ENCODE measurements around the gene IL24.

IL24 gene

DNA sequence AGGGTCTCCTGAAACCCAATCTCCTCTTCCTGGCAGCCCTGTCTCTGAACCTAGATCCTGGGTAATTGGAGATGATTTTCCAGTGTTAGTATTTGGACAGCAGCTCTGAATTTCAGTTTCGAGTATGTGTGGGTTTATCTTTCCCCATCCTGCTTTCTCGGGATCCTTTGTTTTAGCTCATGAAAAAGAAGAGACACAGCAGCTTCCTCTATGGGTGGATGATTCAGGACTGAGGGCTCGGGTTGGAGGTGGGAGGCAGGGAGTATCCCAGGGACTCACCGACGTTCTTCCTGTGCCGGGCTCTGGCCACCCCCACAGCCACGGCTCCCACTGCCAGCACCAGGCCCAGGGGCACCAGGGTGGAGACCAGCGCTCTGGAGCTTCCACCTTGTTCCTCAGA lies 34.9 kb downstream of the IL24 start:
- Histone ChIP-seq H3K27ac (replicated peaks) (no peak overlapping the region), H3K27me3 (ENCODE audit: insufficient read depth, poor library complexity, severe bottlenecking) (no peaks in the 10 kb centered on the region), H3K4me3 (replicated peaks; ENCODE audit: insufficient read depth, low read length) (no peak overlapping the region)
- no peak for DNase-seq (ENCODE audit: low read depth in 1 of 2, low spot score in 1 of 2)
- TF ChIP-seq SPI1 (IDR thresholded peaks at IDR 0.05; ENCODE audit: borderline replicate concordance, low read depth) (no peak), GABPA (IDR thresholded peaks at IDR 0.05; ENCODE audit: low read depth) (no peak), POLR2AphosphoS5 (IDR thresholded peaks at IDR 0.05; ENCODE audit: low read depth) (no peak)
- TF ChIP-seq, protein P1, sequence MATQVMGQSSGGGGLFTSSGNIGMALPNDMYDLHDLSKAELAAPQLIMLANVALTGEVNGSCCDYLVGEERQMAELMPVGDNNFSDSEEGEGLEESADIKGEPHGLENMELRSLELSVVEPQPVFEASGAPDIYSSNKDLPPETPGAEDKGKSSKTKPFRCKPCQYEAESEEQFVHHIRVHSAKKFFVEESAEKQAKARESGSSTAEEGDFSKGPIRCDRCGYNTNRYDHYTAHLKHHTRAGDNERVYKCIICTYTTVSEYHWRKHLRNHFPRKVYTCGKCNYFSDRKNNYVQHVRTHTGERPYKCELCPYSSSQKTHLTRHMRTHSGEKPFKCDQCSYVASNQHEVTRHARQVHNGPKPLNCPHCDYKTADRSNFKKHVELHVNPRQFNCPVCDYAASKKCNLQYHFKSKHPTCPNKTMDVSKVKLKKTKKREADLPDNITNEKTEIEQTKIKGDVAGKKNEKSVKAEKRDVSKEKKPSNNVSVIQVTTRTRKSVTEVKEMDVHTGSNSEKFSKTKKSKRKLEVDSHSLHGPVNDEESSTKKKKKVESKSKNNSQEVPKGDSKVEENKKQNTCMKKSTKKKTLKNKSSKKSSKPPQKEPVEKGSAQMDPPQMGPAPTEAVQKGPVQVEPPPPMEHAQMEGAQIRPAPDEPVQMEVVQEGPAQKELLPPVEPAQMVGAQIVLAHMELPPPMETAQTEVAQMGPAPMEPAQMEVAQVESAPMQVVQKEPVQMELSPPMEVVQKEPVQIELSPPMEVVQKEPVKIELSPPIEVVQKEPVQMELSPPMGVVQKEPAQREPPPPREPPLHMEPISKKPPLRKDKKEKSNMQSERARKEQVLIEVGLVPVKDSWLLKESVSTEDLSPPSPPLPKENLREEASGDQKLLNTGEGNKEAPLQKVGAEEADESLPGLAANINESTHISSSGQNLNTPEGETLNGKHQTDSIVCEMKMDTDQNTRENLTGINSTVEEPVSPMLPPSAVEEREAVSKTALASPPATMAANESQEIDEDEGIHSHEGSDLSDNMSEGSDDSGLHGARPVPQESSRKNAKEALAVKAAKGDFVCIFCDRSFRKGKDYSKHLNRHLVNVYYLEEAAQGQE (IDR thresholded peaks at IDR 0.05; ENCODE audit: insufficient replicate concordance, low read depth): no peak
- TF ChIP-seq, protein P2, sequence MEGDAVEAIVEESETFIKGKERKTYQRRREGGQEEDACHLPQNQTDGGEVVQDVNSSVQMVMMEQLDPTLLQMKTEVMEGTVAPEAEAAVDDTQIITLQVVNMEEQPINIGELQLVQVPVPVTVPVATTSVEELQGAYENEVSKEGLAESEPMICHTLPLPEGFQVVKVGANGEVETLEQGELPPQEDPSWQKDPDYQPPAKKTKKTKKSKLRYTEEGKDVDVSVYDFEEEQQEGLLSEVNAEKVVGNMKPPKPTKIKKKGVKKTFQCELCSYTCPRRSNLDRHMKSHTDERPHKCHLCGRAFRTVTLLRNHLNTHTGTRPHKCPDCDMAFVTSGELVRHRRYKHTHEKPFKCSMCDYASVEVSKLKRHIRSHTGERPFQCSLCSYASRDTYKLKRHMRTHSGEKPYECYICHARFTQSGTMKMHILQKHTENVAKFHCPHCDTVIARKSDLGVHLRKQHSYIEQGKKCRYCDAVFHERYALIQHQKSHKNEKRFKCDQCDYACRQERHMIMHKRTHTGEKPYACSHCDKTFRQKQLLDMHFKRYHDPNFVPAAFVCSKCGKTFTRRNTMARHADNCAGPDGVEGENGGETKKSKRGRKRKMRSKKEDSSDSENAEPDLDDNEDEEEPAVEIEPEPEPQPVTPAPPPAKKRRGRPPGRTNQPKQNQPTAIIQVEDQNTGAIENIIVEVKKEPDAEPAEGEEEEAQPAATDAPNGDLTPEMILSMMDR (IDR thresholded peaks at IDR 0.05; ENCODE audit: insufficient read depth, low read length): no peak

DNA sequence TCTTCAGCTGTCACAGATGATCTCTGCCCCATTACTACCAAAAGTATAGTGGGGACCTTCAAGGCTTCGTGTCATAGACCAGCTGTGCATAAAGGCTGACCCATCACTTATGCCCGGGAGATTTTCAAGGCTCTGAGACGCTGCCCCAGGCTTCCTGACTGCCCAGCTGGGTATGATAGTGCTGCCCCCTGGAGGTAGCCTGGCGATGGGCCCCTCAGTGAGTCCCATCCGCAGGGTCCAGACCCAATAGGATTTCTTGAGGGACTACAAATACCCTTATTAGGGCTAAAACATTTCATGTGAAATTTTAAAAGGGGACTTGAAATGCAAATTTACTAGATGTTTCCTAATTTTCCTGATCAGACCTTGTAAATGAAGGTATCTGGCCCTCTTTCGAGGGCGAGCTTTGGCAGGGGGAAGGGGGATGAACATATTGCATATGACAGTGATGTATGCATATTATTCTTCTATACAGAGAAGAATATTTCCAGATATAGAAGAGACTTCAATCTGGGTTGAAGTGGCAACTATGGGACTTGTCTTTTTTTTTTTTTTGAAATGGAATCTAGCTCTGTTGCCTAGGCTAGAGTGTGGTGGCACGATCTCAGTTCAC lies 36.2 kb downstream of the IL24 start:
- TF ChIP-seq, protein P2 (IDR thresholded peaks at IDR 0.05; ENCODE audit: insufficient read depth, low read length): peak; percentile 63
- no peak for TF ChIP-seq POLR2AphosphoS5 (IDR thresholded peaks at IDR 0.05; ENCODE audit: low read depth)
- TF ChIP-seq, protein P1 (IDR thresholded peaks at IDR 0.05; ENCODE audit: insufficient replicate concordance, low read depth): no peak
- H3K27me3 ChIP-seq (ENCODE audit: insufficient read depth, poor library complexity, severe bottlenecking): no peaks in the 10 kb centered on the region
- DNase-seq (ENCODE audit: low read depth in 1 of 2, low spot score in 1 of 2): peak in 1 of 2 experiments; percentile 54
- H3K4me3 ChIP-seq (replicated peaks; ENCODE audit: insufficient read depth, low read length): no peak overlapping the region
- no peak overlapping the region for H3K27ac ChIP-seq (replicated peaks)

DNA sequence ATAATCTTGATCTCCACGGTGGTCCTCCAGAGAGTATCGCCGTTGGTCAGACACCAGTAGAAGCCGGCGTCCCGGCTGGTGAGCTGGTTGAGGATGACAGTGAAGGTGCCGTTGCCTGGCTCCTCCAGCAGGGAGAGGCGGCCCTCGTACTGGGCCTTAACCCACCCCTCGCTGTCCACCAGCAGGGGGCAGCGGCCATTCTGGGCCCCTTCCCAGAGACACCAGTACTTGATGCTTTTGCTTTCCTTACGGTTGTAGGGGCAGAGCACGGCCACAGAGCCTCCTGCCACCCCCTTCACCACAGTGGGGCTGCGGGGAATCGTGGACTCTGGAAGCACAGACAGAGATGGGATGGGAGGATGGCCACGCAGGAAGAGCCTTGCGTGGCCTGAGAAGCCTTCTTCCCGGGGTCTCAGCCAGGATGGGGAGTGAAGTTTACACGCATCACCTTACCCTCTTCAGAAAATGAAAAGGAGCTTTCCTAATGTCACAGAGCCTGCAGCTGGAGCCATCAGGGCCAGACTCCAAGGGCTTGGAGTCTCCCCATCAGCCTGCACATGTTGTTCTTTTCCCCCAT lies 38.3 kb downstream of the IL24 start:
- TF ChIP-seq, protein P2 (IDR thresholded peaks at IDR 0.05; ENCODE audit: insufficient read depth, low read length): peak; percentile 59
- TF ChIP-seq SPI1 (IDR thresholded peaks at IDR 0.05; ENCODE audit: borderline replicate concordance, low read depth): no peak
- no peaks in the 10 kb centered on the region for H3K27me3 ChIP-seq (ENCODE audit: insufficient read depth, poor library complexity, severe bottlenecking)
- DNase-seq (ENCODE audit: low read depth in 1 of 2, low spot score in 1 of 2): peak in 1 of 2 experiments; percentile 42
- H3K4me3 ChIP-seq (replicated peaks; ENCODE audit: insufficient read depth, low read length): no peak overlapping the region
- no peak overlapping the region for H3K27ac ChIP-seq (replicated peaks)

DNA sequence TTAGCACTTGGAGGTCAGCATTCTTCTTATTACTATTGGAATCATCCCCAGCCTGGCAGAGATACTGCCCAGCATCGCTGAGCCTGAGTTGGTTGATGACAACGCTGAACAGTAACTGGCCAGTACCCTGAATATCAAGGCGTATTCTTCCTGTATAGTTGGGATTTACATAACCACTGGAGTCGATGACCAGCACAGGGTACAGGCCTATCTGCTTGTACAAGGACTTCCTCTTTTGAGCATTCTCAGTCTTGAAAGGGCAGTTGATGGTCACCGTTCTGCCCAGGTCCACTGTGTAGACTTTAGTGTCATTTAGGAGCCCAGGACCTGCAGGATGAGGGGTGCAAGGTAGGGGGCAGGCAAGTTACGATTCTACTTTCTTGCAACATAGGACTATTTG lies 40.2 kb downstream of the IL24 start:
- H3K4me3 ChIP-seq (replicated peaks; ENCODE audit: insufficient read depth, low read length): no peak overlapping the region
- no peak overlapping the region for H3K27ac ChIP-seq (replicated peaks)
- TF ChIP-seq POLR2AphosphoS5 (IDR thresholded peaks at IDR 0.05; ENCODE audit: low read depth): no peak
- TF ChIP-seq SPI1 (IDR thresholded peaks at IDR 0.05; ENCODE audit: borderline replicate concordance, low read depth): peak; percentile 68
- TF ChIP-seq, protein P2 (IDR thresholded peaks at IDR 0.05; ENCODE audit: insufficient read depth, low read length): no peak
- DNase-seq (ENCODE audit: low read depth in 1 of 2, low spot score in 1 of 2): no peak
- H3K27me3 ChIP-seq (ENCODE audit: insufficient read depth, poor library complexity, severe bottlenecking): no peaks in the 10 kb centered on the region

Data from HL-60 (cell line).